ENCODE data around the gene CD207. TPM values are rescaled to one million over a fixed set of nuclear protein-coding genes. Genes with fewer than 3 reads are reported as not detected.

Gene CD207
- total RNA-seq, 2 donors from 2014 or later, result not detected

- TF ChIP-seq, protein P1, sequence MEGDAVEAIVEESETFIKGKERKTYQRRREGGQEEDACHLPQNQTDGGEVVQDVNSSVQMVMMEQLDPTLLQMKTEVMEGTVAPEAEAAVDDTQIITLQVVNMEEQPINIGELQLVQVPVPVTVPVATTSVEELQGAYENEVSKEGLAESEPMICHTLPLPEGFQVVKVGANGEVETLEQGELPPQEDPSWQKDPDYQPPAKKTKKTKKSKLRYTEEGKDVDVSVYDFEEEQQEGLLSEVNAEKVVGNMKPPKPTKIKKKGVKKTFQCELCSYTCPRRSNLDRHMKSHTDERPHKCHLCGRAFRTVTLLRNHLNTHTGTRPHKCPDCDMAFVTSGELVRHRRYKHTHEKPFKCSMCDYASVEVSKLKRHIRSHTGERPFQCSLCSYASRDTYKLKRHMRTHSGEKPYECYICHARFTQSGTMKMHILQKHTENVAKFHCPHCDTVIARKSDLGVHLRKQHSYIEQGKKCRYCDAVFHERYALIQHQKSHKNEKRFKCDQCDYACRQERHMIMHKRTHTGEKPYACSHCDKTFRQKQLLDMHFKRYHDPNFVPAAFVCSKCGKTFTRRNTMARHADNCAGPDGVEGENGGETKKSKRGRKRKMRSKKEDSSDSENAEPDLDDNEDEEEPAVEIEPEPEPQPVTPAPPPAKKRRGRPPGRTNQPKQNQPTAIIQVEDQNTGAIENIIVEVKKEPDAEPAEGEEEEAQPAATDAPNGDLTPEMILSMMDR (IDR thresholded peaks at IDR 0.05), result no peak
- H3K4me1 ChIP-seq, result no peaks in the 10 kb centered on the region
- H3K4me3 ChIP-seq, result no peak overlapping the region
- no peak overlapping the region for H3K27ac ChIP-seq
- H3K9me3 ChIP-seq, result no peaks in the 10 kb centered on the region
- DNase-seq (ENCODE audit: low spot score), result no peak
- no peaks in the 10 kb centered on the region for H3K36me3 ChIP-seq
- H3K27me3 ChIP-seq, result no peaks in the 10 kb centered on the region
These were observed 12.8 kb downstream of the CD207 start for GRCh38 chr2:70822843-70823242.

GRCh38 chr2:70820499-70820898, 15.1 kb downstream of the CD207 start, which contains the start of gene CLEC4F:
TSS of gene CLEC4F (minus strand) at chr2:70820599. CDS start at chr2:70820523, 76 bp downstream.
- Histone ChIP-seq H3K4me1 (no peaks in the 10 kb centered on the region), H3K9me3 (no peaks in the 10 kb centered on the region), H3K27ac (no peak within 1 kb of the TSS), H3K27me3 (no peaks in the 10 kb centered on the region), H3K4me3 (no peak within 1 kb of the TSS), H3K36me3 (no peaks in the 10 kb centered on the region)
- TF ChIP-seq, protein P1 (IDR thresholded peaks at IDR 0.05), result no peak
- DNase-seq (ENCODE audit: low spot score), result no peak

DNA sequence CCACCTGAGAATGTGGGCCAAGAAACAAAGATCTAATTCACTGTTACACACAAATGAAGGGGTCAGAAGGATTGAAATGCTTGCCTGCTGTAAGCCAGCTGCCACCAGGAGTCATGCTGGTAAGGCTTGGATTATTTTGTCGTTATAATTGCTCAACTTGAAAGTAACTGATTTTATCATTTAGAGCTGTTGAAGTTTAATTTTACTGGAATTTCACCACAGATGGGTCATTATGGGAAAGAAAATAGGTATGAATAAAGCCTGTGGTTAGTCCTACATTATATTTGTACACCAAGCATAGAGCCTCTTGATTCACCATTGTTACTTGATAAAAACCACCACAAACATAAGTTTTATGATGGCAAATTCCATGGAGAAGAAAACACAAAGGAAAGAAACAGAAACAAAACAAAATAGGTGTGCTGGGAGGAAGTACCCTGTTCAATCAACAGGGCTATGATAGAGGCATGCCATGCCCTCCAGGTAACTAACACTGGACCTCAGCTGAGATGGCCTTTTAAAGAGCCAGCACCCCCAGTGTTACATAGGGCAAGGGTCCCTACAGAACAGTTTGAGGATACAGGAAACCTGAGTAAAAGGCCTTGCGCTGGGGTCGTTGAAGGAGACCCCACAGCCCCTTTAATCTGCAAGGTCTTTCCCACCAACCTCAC, 18.2 kb downstream of the CD207 start:
- no peak for DNase-seq (ENCODE audit: low spot score)

GRCh38 chr2:70816726-70817125, 18.9 kb downstream of the CD207 start:
- TF ChIP-seq, protein P1 (IDR thresholded peaks at IDR 0.05), result no peak
- H3K4me3 ChIP-seq, result no peak overlapping the region
- H3K9me3 ChIP-seq, result no peaks in the 10 kb centered on the region
- no peak overlapping the region for H3K27ac ChIP-seq
- no peak for DNase-seq (ENCODE audit: low spot score)
- H3K36me3 ChIP-seq, result no peaks in the 10 kb centered on the region
- H3K4me1 ChIP-seq, result no peaks in the 10 kb centered on the region
- H3K27me3 ChIP-seq, result no peaks in the 10 kb centered on the region

More for the DNA sequence above, 18.2 kb downstream of the CD207 start:
- no peaks in the 10 kb centered on the region for H3K4me1 ChIP-seq
- H3K27ac ChIP-seq, result no peak overlapping the region
- H3K9me3 ChIP-seq, result no peaks in the 10 kb centered on the region
- no peak overlapping the region for H3K4me3 ChIP-seq
- H3K36me3 ChIP-seq, result no peaks in the 10 kb centered on the region
- TF ChIP-seq, protein P1 (IDR thresholded peaks at IDR 0.05), result no peak
- no peaks in the 10 kb centered on the region for H3K27me3 ChIP-seq

DNA sequence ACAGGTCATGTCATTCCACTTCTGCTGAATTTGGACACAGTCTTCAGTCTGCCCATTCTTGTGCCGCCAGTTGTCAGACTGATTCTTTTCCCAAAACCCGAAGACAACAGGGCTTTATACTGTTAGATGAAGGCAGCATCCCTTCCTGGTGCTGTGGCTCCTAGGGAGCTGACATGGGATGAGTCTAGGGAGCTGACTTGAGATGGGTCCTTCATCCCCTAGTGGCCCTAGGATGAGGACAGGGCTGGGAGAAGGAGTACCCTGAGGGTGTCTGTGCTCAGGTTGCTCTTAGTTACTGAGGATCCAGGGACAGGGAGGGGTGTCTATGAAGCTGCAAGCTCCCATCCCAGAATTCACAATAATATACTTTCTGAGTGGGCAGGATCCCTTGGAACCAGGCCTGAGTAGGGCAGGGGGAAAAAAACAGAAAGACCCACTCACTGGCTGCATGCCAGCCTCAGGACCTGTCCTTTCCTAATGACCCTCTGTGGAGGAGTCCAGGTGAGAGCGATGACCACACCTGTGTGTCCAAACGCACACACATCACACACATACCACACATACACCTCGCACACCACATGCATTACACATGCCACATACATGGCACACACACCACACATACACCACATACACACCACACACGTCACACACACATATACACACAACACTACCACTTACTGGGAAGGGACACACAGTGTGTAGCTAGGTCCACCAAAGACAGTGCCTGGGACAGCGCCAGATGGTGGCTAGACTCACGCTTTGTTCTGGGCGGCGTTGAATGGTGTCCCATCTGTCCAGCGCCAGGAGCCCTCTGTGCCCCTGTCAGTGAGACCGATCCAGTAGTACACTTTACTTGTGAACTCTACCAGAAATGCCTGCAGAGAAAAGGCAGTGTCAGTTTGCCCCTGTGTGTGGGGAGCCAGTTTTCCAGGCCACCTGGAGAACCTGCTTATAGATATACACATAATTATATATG, 26.3 kb downstream of the CD207 start:
- no peaks in the 10 kb centered on the region for H3K9me3 ChIP-seq
- TF ChIP-seq, protein P1 (IDR thresholded peaks at IDR 0.05), result no peak
- H3K4me1 ChIP-seq, result no peaks in the 10 kb centered on the region
- DNase-seq (ENCODE audit: low spot score), result no peak
- H3K4me3 ChIP-seq, result no peak overlapping the region
- no peaks in the 10 kb centered on the region for H3K36me3 ChIP-seq
- H3K27me3 ChIP-seq, result no peaks in the 10 kb centered on the region
- no peak overlapping the region for H3K27ac ChIP-seq

Data from right atrium auricular region (tissue), 2 donors.